GM10847 (cell line): ENCODE data around the gene DLG3.

Experiments used
- POLR2A ChIP-seq: IDR thresholded peaks from 2 replicates; pipeline ENCODE4 v1.6.1; 2011; ENCODE audit not compliant: insufficient read length; ENCODE audit errors: extremely low read depth

DLG3 gene

DNA sequence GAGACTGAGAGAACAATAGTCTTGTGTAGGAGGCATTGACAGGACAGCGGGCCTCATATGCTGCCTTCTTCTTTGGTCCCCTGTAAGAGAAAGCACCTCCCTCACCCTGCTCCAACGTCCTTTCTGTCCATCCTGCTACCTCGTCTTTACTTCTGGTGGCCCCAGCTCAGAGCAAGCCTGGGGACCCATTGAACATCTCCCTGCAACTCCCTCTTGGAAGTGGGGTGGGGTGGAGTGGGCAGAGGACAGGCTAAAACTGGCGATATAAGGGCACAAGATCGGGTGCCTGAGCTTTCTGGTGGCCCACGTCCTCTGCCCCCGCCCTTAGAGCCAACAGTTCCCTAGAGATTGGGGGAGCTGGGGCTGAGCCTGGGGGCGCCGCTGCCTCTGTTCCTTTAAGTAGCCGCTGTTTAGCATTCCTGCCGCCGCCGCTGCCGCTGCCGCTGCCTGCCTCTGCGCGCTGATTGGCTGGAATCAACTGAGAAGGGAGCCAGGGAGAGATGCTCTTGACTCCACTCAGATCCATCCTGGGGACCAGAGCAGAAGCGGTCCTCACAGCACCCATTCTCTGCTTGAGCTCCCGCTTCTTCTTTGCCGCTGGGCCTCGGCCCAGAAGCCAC is at the start of gene DLG3:
DLG3 (plus strand) TSS at position 510 of the 620 bp plus-strand sequence. CDS start 367 bp downstream, outside the sequence.
- no peak for TF ChIP-seq POLR2A

GRCh38 chrX:70398899-70399298 is 45.7 kb upstream of the DLG3 start:
- no peak for TF ChIP-seq POLR2A

- TF ChIP-seq POLR2A = no peak
Observed at GRCh38 chrX:70402721-70403120, 41.9 kb upstream of the DLG3 start.

DNA sequence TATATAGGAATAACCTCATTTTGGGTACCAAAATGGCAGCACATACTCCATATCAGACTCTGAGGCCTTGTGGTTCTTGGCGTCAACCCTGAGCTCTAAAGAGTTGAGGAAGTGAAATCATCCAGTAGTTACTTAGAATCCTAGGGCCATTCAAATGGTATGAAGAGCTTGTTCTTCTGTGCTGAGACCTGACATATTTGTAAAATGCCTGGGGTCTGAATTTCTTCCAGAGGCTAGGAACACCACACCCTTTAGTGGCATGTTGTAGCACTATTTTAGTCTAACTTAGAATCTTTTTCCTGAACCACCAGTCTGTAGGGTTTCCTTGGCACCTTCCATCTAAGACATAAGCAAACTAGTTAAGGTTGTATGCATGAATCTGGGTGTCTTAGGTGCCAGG is 39.6 kb upstream of the DLG3 start:
- no peak for TF ChIP-seq POLR2A

DNA sequence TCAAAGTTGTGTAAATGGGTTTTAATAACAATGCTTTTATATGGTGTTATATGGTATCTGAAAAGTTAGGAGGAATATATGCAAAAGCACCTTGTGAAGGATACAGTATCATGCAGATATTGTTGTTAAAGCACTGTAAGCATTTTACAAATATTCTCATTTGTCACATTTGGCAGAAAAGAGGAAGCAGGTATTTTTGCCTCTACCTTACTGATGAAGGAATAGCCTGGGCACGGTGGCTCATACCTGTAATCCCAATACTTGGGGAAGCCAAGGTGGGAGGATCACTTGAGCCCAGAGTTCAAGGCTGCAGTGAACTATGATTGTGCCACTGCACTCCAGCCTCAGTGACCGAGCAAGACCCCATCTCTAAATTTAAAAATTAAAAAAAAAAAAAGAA is 33.7 kb upstream of the DLG3 start:
- TF ChIP-seq POLR2A = no peak

- no peak for TF ChIP-seq POLR2A
Observed at GRCh38 chrX:70411475-70411874, 33.2 kb upstream of the DLG3 start.

GRCh38 chrX:70421618-70422017 is 23.0 kb upstream of the DLG3 start:
- TF ChIP-seq POLR2A = no peak

- no peak for TF ChIP-seq POLR2A
Observed at GRCh38 chrX:70422851-70423341, 21.7 kb upstream of the DLG3 start, which contains the start of gene GDPD2. Gene GDPD2, plus strand, starts transcription at chrX:70423314. Its CDS starts 1,671 bp downstream, at chrX:70424985.

GRCh38 chrX:70423936-70424675 is 20.5 kb upstream of the DLG3 start:
- no peak for TF ChIP-seq POLR2A

- TF ChIP-seq POLR2A = no peak
Observed at GRCh38 chrX:70424801-70425200, 19.8 kb upstream of the DLG3 start.

DNA sequence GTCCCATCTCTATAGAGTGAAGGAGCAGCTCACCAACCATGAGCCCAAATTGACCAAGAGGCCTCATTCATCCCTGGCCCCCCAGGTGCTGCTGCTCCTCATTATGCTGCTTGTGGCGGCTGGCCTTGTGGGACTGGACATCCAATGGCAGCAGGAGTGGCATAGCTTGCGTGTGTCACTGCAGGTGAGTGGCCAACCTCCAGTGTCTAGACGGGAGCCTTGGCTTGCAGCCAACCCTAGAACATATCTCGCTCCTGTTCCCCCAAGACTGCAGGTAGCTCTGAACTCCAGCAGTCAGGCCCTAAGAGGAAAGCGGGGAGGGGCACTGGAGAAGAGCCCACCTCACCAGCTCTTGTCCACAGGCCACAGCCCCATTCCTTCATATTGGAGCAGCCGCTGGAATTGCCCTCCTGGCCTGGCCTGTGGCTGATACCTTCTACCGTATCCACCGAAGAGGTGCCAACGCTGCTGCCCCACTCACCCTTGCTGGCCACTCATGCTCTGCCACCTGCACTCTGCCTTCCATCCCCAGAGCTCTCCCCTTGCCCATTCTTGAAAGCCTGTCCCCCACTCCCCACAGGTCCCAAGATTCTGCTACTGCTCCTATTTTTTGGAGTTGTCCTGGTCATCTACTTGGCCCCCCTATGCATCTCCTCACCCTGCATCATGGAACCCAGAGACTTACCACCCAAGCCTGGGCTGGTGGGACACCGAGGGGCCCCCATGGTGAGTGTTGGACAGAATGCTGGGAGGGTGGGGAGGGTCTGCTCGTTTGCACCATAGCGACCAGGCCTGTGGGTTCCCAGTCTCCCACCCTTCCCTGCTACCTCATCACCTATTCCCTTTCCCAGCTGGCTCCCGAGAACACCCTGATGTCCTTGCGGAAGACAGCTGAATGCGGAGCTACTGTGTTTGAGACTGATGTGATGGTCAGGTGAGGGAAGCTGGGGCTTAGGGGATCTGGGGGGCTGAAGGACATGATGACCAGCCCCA is 18.1 kb upstream of the DLG3 start:
- TF ChIP-seq POLR2A = no peak

- no peak for TF ChIP-seq POLR2A
Observed at GRCh38 chrX:70427365-70427764, 17.3 kb upstream of the DLG3 start.

- no peak for TF ChIP-seq POLR2A
Observed at GRCh38 chrX:70429759-70430158, 14.9 kb upstream of the DLG3 start.

DNA sequence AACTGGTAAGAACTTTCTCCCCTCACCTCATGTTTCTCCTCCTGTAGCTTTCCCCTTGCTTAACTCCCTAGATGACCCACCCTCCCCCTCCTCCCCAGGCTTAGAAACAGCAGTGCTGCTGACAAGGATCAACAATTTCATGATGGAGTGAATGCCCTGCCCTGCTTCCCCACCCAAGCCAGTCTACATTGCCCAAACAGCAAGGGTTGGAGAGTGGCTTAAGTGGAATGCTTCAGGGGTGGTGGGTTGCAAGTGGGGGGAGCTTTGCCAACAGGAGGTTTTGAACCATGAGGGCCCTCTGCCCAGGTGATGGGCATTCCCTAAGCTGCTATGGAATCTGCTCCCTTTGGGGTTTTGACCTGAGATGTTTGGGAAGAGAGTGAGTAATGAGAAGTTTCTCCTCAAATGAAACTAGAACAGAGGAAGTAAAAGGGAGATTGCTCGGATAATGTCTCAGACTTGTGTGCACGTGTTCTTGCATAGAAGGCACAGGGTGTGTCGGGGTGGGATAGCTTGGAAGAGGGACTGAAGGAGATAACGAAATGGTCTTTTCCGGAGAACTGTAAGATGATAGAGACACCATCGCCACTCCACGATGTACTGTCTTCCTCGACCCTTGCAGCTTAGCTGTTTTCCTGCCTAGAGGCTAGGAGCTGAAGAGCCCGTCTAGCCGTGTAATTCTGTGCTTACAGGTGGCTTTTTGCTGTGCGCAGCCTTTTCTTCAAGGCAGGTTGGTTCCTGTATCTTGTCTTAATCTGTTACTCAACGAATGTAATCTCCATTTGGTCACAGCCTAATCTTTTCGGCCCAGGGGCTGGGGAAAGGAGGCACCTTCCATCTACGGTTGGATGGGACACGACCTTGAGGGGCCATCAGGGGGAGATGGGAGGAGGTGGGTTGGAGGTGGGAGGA is 11.4 kb upstream of the DLG3 start:
- no peak for TF ChIP-seq POLR2A
